Chondrocyte (in vitro differentiated cells): ENCODE results near the gene PIGN. TPM values are rescaled to one million over a fixed set of nuclear protein-coding genes. Genes with fewer than 3 reads are reported as not detected.
"Not testable (repeated sequence)": the region's sequence is repeated elsewhere in the genome, so short reads cannot be mapped to it uniquely, and the experiment has no call there.

Source experiments
- DNase-seq: peaks from one replicate; pipeline ENCODE4 v3.0.0; 2021; ENCODE audit warnings: mixed read lengths, low spot score
- H3K27ac Mint-ChIP-seq: one replicate; pipeline ENCODE4 v1.8.0; 2021; ENCODE audit warnings: mild to moderate bottlenecking, moderate library complexity, mixed read lengths; ENCODE audit not compliant: unreplicated experiment
- H3K27me3 Mint-ChIP-seq: 2 replicates; pipeline ENCODE4 v1.8.0; 2021; ENCODE audit warnings: low read depth, mixed read lengths
- H3K36me3 Mint-ChIP-seq: 2 replicates; pipeline ENCODE4 v1.8.0; 2021; ENCODE audit warnings: low read depth, mixed read lengths
- H3K4me1 Mint-ChIP-seq: 2 replicates; pipeline ENCODE4 v1.8.0; 2021; ENCODE audit warnings: low read depth, mild to moderate bottlenecking, mixed read lengths
- H3K4me3 Mint-ChIP-seq: one replicate; pipeline ENCODE4 v1.8.0; 2021; ENCODE audit warnings: mild to moderate bottlenecking, moderate library complexity, mixed read lengths; ENCODE audit not compliant: unreplicated experiment
- H3K9me3 Mint-ChIP-seq: 2 replicates; pipeline ENCODE4 v1.8.0; 2021; ENCODE audit warnings: low read depth, mixed read lengths
- total RNA-seq: library from RNA; stranded (reverse); gene quantifications from 3 replicates; pipeline ENCODE4 v1.2.1, GENCODE V29; 2021
- TF ChIP-seq, protein P1 (sequence below): fragments of 200-600 bp; sonication (generic); IDR thresholded peaks from 2 replicates; pipeline ENCODE4 v1.5.0; 2021; ENCODE audit warnings: antibody characterized with exemption, mild to moderate bottlenecking, moderate library complexity

PIGN gene
- total RNA-seq, 1 donor from 2014 or later, result 27.3 TPM

DNA sequence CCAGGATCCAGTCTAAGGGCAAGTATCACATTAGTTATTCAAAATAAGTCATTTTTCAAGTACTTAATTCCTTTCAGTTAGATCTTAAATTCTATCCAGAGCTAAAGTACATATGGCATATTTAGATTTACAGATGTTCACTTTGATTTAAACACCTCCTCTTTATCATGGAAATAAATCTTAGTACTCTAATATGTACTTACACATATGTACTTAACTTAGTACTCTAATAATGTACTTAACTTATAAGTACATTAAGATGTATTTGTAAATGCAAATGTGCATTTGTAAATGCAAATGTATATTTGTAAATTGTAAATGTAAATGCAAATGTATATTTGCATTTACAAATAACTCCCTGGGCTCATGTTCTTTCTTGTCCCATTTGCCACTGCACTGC lies 14.6 kb downstream of the PIGN start:
- Mint-ChIP-seq H3K36me3 (no peaks in the 10 kb centered on the region), H3K9me3 (no peaks in the 10 kb centered on the region), H3K27me3 (no peaks in the 10 kb centered on the region), H3K27ac (no peak overlapping the region), H3K4me3 (no peak overlapping the region), H3K4me1 (peaks cover 10% of the 10 kb centered on the region)
- DNase-seq, result no peak
- TF ChIP-seq, protein P1, sequence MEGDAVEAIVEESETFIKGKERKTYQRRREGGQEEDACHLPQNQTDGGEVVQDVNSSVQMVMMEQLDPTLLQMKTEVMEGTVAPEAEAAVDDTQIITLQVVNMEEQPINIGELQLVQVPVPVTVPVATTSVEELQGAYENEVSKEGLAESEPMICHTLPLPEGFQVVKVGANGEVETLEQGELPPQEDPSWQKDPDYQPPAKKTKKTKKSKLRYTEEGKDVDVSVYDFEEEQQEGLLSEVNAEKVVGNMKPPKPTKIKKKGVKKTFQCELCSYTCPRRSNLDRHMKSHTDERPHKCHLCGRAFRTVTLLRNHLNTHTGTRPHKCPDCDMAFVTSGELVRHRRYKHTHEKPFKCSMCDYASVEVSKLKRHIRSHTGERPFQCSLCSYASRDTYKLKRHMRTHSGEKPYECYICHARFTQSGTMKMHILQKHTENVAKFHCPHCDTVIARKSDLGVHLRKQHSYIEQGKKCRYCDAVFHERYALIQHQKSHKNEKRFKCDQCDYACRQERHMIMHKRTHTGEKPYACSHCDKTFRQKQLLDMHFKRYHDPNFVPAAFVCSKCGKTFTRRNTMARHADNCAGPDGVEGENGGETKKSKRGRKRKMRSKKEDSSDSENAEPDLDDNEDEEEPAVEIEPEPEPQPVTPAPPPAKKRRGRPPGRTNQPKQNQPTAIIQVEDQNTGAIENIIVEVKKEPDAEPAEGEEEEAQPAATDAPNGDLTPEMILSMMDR, result no peak

DNA sequence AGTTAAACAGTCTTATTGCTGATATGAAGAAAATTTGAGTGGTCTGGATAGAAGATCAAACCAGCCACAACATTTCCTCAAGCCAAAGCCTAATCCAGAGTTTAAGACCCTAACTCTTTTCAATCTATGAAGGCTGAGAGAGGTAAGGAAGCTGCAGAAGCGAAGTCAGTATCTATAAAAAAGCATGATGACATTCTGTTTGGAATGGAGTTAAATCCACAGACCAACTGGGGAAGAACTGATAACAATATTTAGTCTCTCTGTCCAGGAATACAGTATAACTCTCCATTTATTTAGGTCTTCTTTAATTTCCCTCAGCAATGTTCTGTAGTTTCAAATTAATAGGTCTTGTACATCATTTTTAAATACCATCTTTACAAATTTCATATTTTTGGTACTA lies 16.0 kb downstream of the PIGN start:
- H3K36me3 Mint-ChIP-seq, result peaks cover 2% of the 10 kb centered on the region
- peaks cover 10% of the 10 kb centered on the region for H3K4me1 Mint-ChIP-seq
- H3K4me3 Mint-ChIP-seq, result no peak overlapping the region
- peaks cover 3% of the 10 kb centered on the region for H3K9me3 Mint-ChIP-seq
- no peak overlapping the region for H3K27ac Mint-ChIP-seq
- TF ChIP-seq, protein P1, result no peak
- no peaks in the 10 kb centered on the region for H3K27me3 Mint-ChIP-seq
- DNase-seq, result no peak

- not testable (repeated sequence) for H3K9me3 Mint-ChIP-seq, DNase-seq, H3K27ac Mint-ChIP-seq, H3K4me3 Mint-ChIP-seq, H3K36me3 Mint-ChIP-seq, H3K27me3 Mint-ChIP-seq
- peaks cover 16% of the 10 kb centered on the region for H3K4me1 Mint-ChIP-seq
Measured at GRCh38 chr18:62166524-62166923, 20.3 kb downstream of the PIGN start.

GRCh38 chr18:62165583-62165982 lies 21.3 kb downstream of the PIGN start:
- H3K4me1 Mint-ChIP-seq, result peaks cover 12% of the 10 kb centered on the region
- no peaks in the 10 kb centered on the region for H3K27me3 Mint-ChIP-seq
- no peak for DNase-seq
- H3K4me3 Mint-ChIP-seq, result no peak overlapping the region
- no peak overlapping the region for H3K27ac Mint-ChIP-seq
- peaks cover 6% of the 10 kb centered on the region for H3K9me3 Mint-ChIP-seq
- TF ChIP-seq, protein P1, result no peak
- peaks cover 9% of the 10 kb centered on the region for H3K36me3 Mint-ChIP-seq

DNA sequence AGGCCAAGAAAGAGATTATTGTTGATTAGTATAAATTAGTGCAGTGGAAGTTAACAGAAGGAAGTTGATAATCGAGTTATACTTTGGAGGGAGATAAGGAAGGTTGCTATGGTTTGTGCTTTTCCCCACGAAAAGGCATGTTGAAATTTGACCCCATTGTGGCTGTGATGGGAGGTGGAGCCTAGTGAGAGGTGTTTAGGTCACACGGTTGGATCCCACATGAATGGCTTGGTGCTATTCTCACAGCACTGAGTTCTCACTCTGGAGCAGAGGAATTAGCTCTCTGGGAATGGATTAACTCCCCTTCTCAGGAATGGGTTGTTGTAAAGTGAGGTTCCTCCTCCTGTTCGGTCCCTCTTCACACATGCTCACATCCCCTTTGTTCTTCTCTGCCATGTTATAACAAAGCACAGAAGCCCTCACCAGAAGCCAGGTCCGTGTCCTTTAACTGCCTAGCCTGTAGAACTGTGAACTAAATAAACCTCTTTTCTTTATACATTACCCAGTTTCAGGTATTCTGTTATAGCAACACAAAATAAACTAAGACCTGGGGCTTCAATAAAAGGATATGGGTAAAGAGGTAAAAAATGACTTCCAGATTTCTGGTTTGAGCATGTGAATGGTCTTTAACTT lies 21.9 kb downstream of the PIGN start:
- peaks cover 12% of the 10 kb centered on the region for H3K4me1 Mint-ChIP-seq
- H3K36me3 Mint-ChIP-seq, result peaks cover 9% of the 10 kb centered on the region
- no peak overlapping the region for H3K4me3 Mint-ChIP-seq
- peaks cover 6% of the 10 kb centered on the region for H3K9me3 Mint-ChIP-seq
- H3K27ac Mint-ChIP-seq, result no peak overlapping the region
- no peaks in the 10 kb centered on the region for H3K27me3 Mint-ChIP-seq
- DNase-seq, result no peak
- TF ChIP-seq, protein P1, result no peak

DNA sequence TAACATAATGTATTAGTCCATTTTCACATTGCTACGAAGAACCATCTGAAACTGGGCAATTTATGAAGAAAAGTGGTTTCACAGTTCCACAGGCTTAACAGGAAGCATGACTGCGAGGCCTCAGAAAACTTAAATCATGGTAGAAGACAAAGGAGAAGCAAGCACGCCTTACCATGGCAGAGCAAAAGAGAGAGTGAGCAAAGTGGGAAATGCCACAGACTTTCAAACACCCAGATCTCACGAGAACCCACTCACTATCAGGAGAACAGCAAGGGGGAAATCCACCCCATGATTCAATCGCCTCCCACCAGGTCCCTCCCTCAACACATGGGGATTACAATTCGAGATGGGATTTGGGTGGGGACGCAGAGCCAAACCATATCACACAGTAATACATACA lies 22.5 kb downstream of the PIGN start:
- DNase-seq, result no peak
- no peak overlapping the region for H3K27ac Mint-ChIP-seq
- peaks cover 9% of the 10 kb centered on the region for H3K4me1 Mint-ChIP-seq
- TF ChIP-seq, protein P1, result no peak
- H3K9me3 Mint-ChIP-seq, result peaks cover 6% of the 10 kb centered on the region
- no peak overlapping the region for H3K4me3 Mint-ChIP-seq
- peaks cover 12% of the 10 kb centered on the region for H3K36me3 Mint-ChIP-seq
- no peaks in the 10 kb centered on the region for H3K27me3 Mint-ChIP-seq
